Measurements from ENCODE around the gene TRPM3.

- TF ChIP-seq POLR2AphosphoS5 (IDR thresholded peaks at IDR 0.05; ENCODE audit: low read depth, low read length) (no peak), CTCF (IDR thresholded peaks at IDR 0.05) (no peak), REST (IDR thresholded peaks at IDR 0.05; ENCODE audit: insufficient read depth in 1 of 2, low read depth in 2 of 2, low read length in 1 of 2) (no peak)
Measured at GRCh38 chr9:70561786-70562395, 559.5 kb downstream of the TRPM3 start.

Measured in Panc1 (cell line).